Activated T-helper 2 cell treated with anti-CD3 and anti-CD28 coated beads, Interferon-gamma antibody, Interleukin-2, Interleukin-4, amounts not matched to agents 10 μg/mL and 5 μg/mL and 100 μg/mL, durations not matched to agents 14 hours and 24 hours and 36 hours (primary cell): ENCODE results near the gene FASN. TPM values are rescaled to one million over a fixed set of nuclear protein-coding genes. Genes with fewer than 3 reads are reported as not detected.

Experiments used
- DNase-seq: peaks from one replicate; pipeline ENCODE4 v3.0.0; 2021; ENCODE audit warnings: low spot score
- H3K27ac Mint-ChIP-seq: one replicate; pipeline ENCODE4 v1.8.0; 2021; ENCODE audit warnings: mixed read lengths
- H3K27me3 Mint-ChIP-seq: one replicate; pipeline ENCODE4 v1.8.0; 2021; ENCODE audit warnings: low read depth, mixed read lengths
- H3K36me3 Mint-ChIP-seq: one replicate; pipeline ENCODE4 v1.8.0; 2021; ENCODE audit warnings: low read depth, mixed read lengths
- H3K4me1 Mint-ChIP-seq: one replicate; pipeline ENCODE4 v1.8.0; 2021; ENCODE audit warnings: low read depth, mixed read lengths
- H3K4me3 Mint-ChIP-seq: one replicate; pipeline ENCODE4 v1.8.0; 2021; ENCODE audit warnings: low read depth, mild to moderate bottlenecking, moderate library complexity, mixed read lengths
- H3K9me3 Mint-ChIP-seq: one replicate; pipeline ENCODE4 v1.8.0; 2021; ENCODE audit warnings: mixed read lengths
- intact Hi-C: fragments of 100-400 bp; cut with micrococcal nuclease; formaldehyde crosslinking; loops from one replicate; pipeline ENCODE4 v1.15.1; 2023
- total RNA-seq: library from RNA; stranded (reverse); gene quantifications from 2 replicates; pipeline ENCODE4 v1.2.3, GENCODE V29; 2022

The FASN gene
- total RNA-seq, 1 donor from 2014 or later: 387 TPM

DNA sequence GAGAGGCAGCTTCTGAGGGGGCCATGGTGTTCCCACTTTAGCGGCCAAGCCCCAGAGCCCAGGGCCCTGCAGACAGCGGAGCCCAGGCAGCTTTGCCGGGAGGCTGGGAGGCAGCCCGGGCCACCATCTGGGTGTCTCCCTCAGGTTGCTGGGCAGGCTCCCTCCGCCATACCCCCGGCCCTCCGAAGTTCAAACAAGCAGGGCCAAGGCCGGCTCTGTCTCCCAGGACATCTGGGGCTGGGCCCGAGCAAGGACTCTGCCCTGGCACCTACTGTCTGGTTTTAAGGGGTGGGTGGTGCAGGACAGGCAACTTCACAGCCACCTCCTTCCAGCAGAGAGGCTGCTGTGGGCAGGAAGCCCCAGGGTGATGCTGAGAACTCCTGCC, 35.1 kb downstream of the FASN start:
- Mint-ChIP-seq H3K36me3 (peaks cover 7% of the 10 kb centered on the region), H3K4me3 (no peak overlapping the region), H3K27me3 (no peaks in the 10 kb centered on the region), H3K27ac (no peak overlapping the region), H3K9me3 (no peaks in the 10 kb centered on the region), H3K4me1 (no peaks in the 10 kb centered on the region)
- intact Hi-C loops: no loop called here
- no peak for DNase-seq

DNA sequence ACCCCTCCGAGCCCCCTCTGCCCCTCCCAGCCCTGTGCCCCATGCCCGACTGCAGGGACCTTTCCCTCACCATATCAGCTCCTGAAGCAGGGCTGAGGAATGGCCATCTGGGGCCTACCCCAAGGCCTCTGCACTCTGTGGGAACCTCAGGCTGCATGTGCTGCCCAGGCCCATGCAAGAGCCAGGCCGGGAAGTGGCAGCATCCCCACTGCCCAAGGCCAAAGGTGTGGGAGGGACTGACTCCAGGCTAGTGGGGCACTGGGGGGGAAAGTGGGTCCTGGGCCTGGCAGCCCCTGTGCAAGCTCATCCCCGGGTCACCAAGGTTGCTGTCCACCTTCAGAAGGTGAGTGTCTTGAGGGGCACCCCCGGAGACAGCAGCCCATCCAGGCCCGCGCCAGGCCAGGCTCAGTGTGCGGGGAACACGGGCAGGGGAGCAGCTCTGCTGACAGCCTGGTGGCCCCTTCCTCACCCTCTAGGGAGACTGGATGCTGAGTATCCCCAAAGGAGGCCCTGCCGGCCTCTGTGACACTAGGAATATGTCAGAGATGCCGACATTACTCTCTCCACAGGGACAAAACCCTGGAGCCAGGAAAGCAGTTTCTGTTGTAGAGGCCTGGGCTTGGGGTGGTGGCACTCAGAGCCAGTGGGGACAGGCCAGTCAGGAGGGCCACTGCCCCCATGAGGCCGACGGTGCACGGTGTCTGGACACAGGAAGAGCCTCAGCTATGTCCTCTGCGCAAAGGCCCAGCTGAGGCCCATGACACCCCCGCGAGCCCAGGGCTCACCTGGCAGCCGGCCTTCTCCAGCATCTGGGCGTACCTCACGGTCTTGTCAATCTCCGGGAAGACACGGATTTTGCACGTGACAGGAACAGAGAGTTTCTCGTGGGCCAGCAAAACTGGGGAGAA, 35.7 kb downstream of the FASN start:
- DNase-seq: no peak
- intact Hi-C loops: no loop called here
- Mint-ChIP-seq H3K27me3 (no peaks in the 10 kb centered on the region), H3K9me3 (no peaks in the 10 kb centered on the region), H3K36me3 (peaks cover 12% of the 10 kb centered on the region), H3K4me3 (no peak overlapping the region), H3K4me1 (no peaks in the 10 kb centered on the region), H3K27ac (no peak overlapping the region)

DNA sequence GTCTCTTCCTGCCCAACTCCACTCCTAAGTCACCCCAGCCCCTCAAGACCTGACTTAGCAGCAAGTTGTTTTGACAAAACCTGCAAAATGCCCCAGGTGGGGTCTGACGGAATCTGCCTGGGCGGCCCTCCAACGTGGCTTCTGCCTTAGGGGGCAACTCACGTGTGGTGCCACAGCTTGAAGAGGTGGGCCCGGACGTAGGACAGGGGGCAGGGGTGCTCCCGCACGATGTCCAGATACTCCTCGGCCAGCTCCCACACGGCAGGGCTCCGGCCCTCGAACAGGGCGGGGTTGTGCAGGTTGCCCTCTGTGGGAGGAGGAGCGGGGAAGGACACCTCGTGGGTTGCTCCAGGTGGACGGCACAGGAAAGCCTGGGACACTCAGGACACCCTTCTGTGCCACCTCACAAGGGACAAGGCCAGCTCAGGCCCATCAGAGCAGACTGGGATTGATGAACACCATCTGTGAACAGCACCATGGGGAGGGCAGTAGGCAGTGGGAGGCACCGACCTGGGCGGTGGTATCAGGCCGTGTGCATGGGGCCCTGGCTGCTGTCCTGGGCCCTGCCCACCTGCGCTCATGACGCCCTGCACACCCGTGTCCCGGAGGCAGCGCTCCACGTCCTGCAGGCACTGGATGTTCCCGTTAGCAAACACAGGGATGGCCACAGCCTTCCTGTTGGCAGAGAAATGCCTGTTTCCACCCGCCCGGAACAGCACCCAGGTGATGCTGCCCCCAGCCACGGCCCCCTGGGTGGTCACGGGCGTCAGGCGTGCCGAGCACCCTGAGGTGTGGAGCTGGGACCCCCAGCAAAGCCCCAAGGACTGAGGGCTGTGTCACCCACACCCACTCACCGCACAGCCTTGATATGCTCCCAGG, 36.8 kb downstream of the FASN start:
- Mint-ChIP-seq H3K9me3 (no peaks in the 10 kb centered on the region), H3K27ac (no peak overlapping the region), H3K36me3 (peaks cover 12% of the 10 kb centered on the region), H3K27me3 (no peaks in the 10 kb centered on the region), H3K4me1 (no peaks in the 10 kb centered on the region), H3K4me3 (no peak overlapping the region)
- no peak for DNase-seq
- intact Hi-C loops: no loop called here

DNA sequence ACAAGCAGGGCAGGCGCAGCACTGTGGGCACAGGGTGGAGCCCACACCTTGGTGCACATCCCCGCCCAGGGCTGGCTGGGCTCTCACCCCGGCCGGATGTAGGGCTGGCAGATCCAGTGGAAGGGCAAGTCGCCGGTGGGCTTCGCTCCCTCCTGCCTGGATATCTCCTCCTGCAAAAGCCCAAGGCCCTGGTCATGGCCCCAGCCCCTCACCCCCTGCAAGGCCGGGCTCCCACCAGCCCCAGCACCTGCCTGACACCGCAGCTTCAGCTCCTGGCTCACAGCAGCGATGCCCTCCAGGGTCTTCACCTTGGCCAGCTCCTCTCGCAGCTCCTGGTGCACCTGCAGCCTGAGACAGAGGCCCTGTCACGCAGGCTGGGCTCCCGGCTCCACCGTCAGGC, 37.4 kb downstream of the FASN start:
- Mint-ChIP-seq H3K9me3 (no peaks in the 10 kb centered on the region), H3K27me3 (no peaks in the 10 kb centered on the region), H3K4me3 (no peak overlapping the region), H3K36me3 (peaks cover 12% of the 10 kb centered on the region), H3K4me1 (no peaks in the 10 kb centered on the region), H3K27ac (no peak overlapping the region)
- intact Hi-C loops: no loop called here
- no peak for DNase-seq

DNA sequence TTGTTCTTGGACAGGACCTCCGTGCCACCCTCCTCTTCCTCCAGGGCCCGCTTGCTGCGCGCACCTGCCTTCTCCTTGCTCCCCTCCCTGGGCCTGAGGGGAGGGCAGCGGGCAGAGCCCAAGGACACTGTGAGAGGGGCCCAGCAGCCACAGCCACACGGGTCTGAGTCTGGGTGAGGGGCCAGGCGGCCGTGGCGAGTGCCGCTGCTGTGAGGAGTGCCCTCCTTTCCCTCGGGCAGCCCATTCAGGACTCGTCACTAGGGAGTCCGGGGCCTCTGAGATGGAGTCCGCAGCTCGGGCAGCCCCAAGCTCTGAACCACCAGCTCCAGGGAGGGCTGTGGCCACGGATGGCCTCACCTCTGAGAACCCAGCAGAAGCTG, 38.0 kb downstream of the FASN start:
- no peaks in the 10 kb centered on the region for H3K27me3 Mint-ChIP-seq
- DNase-seq: no peak
- no peak overlapping the region for H3K4me3 Mint-ChIP-seq
- intact Hi-C loops: no loop called here
- peaks cover 14% of the 10 kb centered on the region for H3K36me3 Mint-ChIP-seq
- H3K4me1 Mint-ChIP-seq: no peaks in the 10 kb centered on the region
- no peak overlapping the region for H3K27ac Mint-ChIP-seq
- no peaks in the 10 kb centered on the region for H3K9me3 Mint-ChIP-seq

DNA sequence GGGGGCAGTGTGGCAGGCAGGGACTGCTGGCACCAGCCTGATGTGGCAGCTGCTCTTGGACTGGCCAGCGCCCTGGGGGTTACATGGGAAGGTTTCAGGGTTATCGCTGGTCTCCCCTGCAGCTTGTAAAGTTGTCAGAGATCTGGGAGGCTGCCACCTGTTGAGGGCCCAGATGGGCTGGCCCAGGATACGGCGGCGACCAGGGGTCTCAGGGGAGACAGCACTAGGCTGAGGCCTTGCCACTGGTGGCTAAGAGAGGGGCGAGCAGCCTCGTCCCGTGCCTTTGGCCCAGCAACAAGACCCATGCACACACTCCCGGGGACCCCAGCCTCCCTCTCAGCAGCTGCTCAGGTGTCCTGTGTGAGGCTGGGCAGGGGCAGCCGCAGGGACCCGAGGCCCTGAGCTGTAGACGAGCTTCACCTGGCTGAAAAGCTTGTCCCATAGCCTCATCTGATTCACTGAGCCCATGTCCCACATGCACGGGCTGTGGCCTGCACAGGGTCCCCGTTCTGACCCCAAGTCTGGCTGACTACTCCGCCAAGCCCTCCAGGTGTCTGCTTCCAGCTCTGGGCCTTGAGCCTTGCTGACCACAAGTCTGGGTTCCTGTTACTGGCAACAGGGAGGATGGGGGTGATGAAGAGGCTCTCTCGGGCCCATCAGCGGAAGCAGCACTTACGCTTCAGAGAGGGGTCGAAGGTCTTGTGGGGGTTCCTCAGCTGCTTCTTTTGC, 38.6 kb downstream of the FASN start:
- Mint-ChIP-seq H3K27me3 (no peaks in the 10 kb centered on the region), H3K27ac (no peak overlapping the region), H3K9me3 (no peaks in the 10 kb centered on the region), H3K4me1 (no peaks in the 10 kb centered on the region), H3K36me3 (peaks cover 16% of the 10 kb centered on the region), H3K4me3 (no peak overlapping the region)
- intact Hi-C loops: no loop called here
- DNase-seq: no peak

DNA sequence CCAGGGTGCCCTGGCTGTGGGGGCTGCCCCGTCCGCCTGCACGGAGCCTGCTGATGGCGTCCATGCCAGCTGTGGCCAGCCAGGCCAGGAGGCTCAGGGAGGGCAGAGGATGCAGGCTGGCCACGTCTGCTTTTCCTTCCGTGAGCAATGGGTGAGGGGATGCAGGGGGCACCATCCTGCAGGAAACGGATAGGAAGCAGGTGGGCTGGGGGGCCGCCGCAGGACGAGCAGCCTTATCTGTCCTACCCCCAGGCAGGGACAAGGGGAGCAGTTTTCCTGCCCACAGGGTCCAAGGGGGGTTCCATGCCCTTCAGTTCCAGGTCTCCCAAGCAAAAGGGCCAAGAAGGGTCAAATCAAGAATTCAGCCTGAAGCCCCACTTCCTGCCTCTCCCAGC, 39.2 kb downstream of the FASN start:
- no peak overlapping the region for H3K27ac Mint-ChIP-seq
- intact Hi-C loops: no loop called here
- H3K27me3 Mint-ChIP-seq: no peaks in the 10 kb centered on the region
- no peaks in the 10 kb centered on the region for H3K9me3 Mint-ChIP-seq
- peaks cover 16% of the 10 kb centered on the region for H3K36me3 Mint-ChIP-seq
- no peaks in the 10 kb centered on the region for H3K4me1 Mint-ChIP-seq
- no peak overlapping the region for H3K4me3 Mint-ChIP-seq
- DNase-seq: no peak

DNA sequence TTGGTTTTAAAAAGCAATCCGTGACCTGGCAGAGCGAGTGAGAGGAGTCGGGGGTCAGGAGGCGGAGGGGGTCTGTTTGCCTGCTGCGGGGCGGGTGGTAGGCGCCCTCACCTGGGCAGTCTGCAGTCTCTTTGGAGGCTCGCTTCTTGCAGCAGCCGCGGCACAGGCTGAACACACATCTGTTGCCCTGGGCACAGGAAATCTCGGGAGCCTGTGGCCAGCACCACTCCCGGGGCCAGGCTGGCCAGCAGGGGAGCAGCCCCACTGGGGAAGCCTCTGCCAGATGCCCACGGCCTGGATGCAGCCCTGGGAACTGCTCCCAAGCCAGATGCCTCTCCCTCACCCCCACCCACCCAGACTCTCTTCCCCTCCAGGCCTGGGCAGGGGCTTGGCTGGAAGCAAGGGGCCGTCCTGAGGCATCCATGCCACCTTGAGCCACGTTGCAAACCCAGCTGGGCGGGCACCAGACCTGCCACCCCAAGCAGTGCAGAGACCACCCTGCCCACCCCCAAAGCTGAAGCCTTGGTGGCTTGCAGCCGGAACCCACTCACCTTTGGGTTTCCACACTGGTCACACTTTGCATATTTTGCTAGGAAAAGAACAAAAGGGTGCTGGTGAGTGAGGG, 39.7 kb downstream of the FASN start:
- Mint-ChIP-seq H3K36me3 (peaks cover 16% of the 10 kb centered on the region), H3K9me3 (no peaks in the 10 kb centered on the region), H3K27ac (no peak overlapping the region), H3K4me3 (no peak overlapping the region), H3K27me3 (no peaks in the 10 kb centered on the region), H3K4me1 (no peaks in the 10 kb centered on the region)
- intact Hi-C loops: no loop called here
- DNase-seq: no peak

DNA sequence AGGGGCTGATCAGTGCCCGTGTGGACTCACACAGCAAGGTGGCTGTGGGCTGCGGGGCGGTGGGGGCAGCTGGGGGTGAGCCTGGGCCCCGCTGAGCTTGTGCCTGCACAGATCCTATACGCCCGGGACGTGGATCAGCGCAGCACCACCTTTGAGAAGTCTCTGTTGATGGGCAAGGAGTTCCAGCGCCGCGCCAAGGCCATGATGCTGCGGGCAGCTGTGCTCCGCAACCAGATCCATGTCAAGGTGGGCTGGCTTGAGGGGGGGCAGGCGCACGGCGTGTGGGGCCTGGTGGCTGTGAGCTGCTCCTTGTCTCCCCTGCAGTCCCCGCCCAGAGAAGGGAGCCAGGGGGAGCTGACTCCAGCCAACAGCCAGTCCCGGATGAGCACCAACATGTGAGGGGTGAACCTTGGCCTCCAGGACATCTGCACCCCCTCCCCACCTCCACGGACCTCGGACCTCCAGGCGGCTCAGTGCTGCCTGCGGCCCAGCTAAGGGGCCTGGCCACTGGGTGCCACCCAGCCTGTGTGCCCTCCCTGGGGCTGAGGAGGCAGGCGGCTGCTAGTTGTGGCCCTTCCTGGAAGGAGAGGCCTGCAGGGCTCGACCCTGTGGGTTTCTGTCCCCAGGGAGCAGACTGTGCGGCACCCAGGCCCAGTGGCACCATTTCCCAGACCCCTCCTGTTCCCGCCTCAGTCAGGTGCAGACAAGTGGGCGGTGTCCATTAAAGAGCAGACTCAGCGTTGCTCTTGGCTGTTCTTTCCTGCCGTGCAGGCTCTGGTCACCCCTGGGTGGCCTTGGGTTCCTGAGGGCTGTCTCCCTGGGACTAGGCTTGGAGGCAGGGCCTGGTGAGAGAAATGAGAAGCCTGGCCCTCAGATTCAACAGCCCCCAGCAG, 41.1 kb downstream of the FASN start:
- intact Hi-C loops: no loop called here
- Mint-ChIP-seq H3K36me3 (peaks cover 16% of the 10 kb centered on the region), H3K4me1 (no peaks in the 10 kb centered on the region), H3K27me3 (no peaks in the 10 kb centered on the region), H3K9me3 (no peaks in the 10 kb centered on the region), H3K27ac (no peak overlapping the region), H3K4me3 (no peak overlapping the region)
- DNase-seq: no peak

DNA sequence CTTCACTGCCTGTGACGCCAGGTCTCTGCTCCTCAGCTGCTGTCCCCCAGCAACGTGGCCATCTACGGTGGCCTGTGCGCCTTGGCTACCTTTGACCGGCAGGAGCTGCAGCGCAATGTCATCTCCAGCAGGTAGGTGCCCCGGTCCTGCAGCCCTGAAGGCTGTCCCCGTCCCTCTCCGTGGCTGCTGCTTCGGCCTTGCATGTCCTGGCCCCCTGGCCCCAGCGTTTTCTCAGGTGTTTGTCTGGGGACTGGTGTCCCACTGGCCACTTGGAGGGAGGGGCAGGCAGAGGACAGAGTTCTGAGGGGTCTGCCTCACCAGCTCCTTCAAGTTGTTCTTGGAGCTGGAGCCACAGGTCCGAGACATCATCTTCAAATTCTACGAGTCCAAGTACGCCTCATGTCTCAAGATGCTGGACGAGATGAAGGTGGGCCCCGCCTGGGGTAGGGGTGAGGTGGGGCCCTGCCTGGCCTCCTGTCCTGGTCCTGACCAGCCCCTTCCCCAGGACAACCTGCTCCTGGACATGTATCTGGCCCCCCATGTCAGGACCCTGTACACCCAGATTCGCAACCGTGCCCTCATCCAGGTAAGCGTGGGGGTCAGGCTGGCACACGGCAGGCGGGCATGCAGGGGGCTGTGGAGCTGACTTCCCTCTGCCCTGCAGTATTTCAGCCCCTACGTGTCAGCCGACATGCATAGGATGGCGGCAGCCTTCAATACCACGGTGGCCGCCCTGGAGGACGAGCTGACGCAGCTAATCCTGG, 41.9 kb downstream of the FASN start:
- intact Hi-C loops: no loop called here
- H3K4me3 Mint-ChIP-seq: no peak overlapping the region
- H3K27me3 Mint-ChIP-seq: no peaks in the 10 kb centered on the region

More for the DNA sequence above, 41.9 kb downstream of the FASN start:
- Mint-ChIP-seq H3K9me3 (no peaks in the 10 kb centered on the region), H3K4me1 (no peaks in the 10 kb centered on the region), H3K27ac (no peak overlapping the region), H3K36me3 (peaks cover 16% of the 10 kb centered on the region)
- no peak for DNase-seq
